Right ventricle myocardium superior (tissue), 1 donor: ENCODE results near the gene PRKAG1. TPM values are rescaled to one million over a fixed set of nuclear protein-coding genes. Genes with fewer than 3 reads are reported as not detected.

ENCODE experiments used
- ATAC-seq: fragments of 200-7000 bp; cut with Tn5 transposase; one replicate; pipeline ENCODE4 v1.9.1; 2020; ENCODE audit warnings: mild to moderate bottlenecking; ENCODE audit not compliant: poor library complexity
- DNase-seq: peaks from one replicate; pipeline ENCODE4 v3.0.0-alpha.2; 2020
- intact Hi-C: fragments of 100-400 bp; cut with DNase I; formaldehyde crosslinking; loops from one replicate; pipeline ENCODE4 v1.11.2; 2022
- total RNA-seq: library from RNA; stranded (reverse); fragmentation: NEBNext Ultra II Directional; extraction: Animal tissue kit (Norgen Biotek cat#: 25700); gene quantifications from one replicate; pipeline ENCODE4 v1.2.1, GENCODE V29; 2021
- donor health status: DM: no; HTN: yes; CAD: no; lungs with severe emphysema.

The PRKAG1 gene
- total RNA-seq, 1 donor from 2014 or later, result 92.8 TPM

- ATAC-seq, result no peak
These were observed 1.1 kb upstream of the PRKAG1 start for GRCh38 chr12:49019443-49020324.

GRCh38 chr12:49019120-49019430 is 499 bp upstream of the PRKAG1 start:
- ATAC-seq, result peak; percentile 14
- intact Hi-C loops, result no loop called here
- no peak for DNase-seq

More at GRCh38 chr12:49019443-49020324, 1.1 kb upstream of the PRKAG1 start:
- intact Hi-C loops, result no loop called here
- no peak for DNase-seq

GRCh38 chr12:49017891-49018260 is 700 bp downstream of the PRKAG1 start:
- ATAC-seq (peak; percentile 54), DNase-seq (no peak)
- intact Hi-C loops, result no loop called here

- ATAC-seq (no peak), DNase-seq (no peak)
- intact Hi-C loops, result no loop called here
These were observed 3.4 kb downstream of the PRKAG1 start for GRCh38 chr12:49015196-49015595.

DNA sequence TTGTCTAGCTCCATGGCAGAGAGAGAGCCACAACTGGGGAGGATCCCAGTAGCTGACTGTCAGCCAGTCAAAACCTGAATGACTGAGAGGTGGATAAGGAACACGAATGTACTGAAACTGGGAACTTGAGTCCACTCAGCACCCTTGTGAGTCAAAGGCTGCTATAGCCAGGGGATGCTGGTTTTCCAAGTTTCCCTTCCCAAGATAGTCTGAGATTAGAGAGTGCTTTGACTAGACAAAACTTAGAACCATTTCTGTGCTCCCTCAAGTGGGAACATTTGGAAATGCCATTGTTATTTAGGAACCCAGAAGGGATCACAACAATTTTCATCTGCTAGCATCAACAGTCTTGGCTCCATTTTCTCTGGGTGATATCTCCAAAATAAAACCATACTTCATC is 4.0 kb downstream of the PRKAG1 start:
- intact Hi-C loops, result no loop called here
- no peak for ATAC-seq
- DNase-seq, result no peak

- ATAC-seq, result no peak
- no peak for DNase-seq
These were observed 5.1 kb downstream of the PRKAG1 start for GRCh38 chr12:49013428-49013827.

DNA sequence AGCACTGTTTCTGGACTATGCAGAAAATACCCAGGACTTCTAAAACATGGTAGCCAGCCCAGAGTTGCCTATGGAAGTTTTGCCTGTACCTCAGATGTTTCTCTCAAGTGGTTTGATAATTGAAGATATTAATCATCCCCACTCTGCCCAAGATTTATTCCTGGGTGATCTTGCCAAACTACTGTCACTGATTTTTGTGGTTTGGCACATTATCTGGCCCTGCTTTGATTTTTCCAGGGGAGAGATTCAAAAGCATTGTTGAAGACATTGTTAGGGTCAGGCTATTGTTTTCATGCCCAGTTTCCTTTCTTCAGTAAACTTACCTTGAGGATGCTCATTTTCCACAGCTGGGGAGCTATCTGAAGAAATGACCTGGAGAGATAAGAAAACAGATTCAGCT is 5.8 kb downstream of the PRKAG1 start:
- no peak for DNase-seq
- intact Hi-C loops, result no loop called here
- no peak for ATAC-seq

More at GRCh38 chr12:49013428-49013827, 5.1 kb downstream of the PRKAG1 start:
- intact Hi-C loops, result no loop called here

DNA sequence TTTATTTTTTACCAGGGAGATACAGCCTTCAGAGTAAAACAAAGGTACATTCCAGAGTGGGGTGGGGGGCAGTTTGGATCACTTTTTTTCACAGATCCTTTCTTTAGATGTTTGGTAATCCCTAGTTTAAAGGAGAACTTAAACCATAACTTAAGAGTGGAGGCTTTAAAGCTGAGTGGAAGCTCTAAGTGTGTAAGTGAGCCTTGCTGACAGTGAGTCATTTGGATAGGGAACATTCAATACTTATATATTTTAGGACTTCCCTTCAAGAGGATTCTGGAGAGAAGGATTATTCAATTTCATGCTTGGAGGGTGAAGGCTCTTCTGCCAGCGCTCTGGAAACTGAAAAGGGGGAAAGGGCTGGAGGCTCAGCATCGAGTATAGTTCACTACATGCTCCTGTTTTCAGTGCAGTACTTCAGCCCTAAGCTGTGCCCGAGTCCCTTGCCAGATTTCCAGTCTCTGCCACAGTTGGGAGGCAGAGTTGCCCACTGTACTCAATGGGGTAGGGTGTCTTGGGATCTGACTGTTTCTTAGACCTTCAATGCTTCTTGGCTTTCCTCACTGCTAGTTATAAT is 8.4 kb downstream of the PRKAG1 start:
- DNase-seq (no peak), ATAC-seq (no peak)
- intact Hi-C loops, result no loop called here

DNA sequence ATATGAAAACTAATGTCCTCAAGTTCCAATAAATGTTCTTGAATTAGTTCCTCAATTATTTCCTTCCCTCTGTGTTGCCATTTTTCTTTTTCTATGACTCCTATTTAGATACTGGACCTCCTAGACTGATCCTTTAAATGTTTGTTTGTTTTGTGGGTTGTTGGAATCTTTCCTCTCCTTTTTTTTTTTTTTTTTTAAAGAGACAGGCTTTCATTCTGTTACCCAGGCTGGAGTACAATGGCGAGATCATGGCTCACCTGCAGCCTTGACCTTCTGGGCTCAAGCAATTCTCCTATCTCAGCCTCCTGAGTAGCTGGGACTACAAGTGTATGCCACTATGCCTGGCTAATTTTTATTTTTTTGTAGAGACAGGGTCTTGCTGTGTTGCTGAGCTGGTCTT is 9.6 kb downstream of the PRKAG1 start:
- DNase-seq, result no peak
- ATAC-seq, result no peak
- intact Hi-C loops, result no loop called here

- no peak for DNase-seq
- intact Hi-C loops, result no loop called here
- no peak for ATAC-seq
These were observed 18.2 kb downstream of the PRKAG1 start for GRCh38 chr12:49000346-49000745.

DNA sequence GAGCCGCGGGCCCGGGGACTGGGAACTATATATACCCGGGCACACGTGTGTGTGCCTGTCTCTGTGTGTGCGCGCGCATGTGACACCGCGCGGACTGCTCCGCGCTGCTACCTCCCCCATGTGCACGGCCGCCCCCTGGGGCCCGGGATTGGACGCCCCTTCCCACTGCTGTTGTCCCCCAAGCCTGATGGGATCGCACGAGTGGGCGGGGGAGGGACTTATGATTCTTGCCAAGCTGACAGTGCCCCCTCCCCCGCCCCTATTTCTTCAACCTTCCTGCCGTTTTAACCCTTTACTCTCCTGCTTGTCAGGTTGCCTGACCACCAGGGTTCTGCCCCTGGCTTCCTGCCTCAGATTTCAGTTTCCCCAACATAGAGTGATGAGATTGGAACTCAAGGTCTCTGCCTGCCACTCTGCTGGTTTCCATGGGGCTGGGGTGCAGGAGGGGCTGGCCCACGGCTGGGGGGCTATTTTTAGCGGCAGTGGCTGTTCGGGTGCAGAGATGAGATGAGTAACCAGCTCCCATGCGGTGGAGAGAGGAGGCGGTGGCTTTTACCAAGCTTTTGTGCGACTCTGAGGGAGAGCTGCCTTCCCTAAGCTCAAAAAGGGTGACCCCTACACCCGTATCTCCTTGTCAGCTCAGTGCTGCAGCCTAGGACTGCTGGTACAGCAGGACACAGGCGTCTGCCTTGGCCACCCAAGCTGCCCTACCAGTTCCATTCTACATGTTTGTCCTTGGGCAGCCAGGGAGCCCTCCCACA is 19.0 kb downstream of the PRKAG1 start, which contains the start of gene DDN:
Gene DDN, minus strand, starts transcription at position 5 of the 761 bp plus-strand sequence. CDS start 88 bp downstream, outside the sequence.
- intact Hi-C loops, result loop anchor here (5.0 kb wide), 1 partner anchor 147 kb away; the partner anchor contains the start of gene DDX23
- ATAC-seq (peak; percentile 38), DNase-seq (peak; percentile 56)

GRCh38 chr12:48998497-48999353 is 19.9 kb downstream of the PRKAG1 start:
- intact Hi-C loops, result loop anchor here (5.0 kb wide), 1 partner anchor 146 kb away; the partner anchor contains the start of gene DDX23
- ATAC-seq, result no peak
- peak; percentile 51 for DNase-seq

DNA sequence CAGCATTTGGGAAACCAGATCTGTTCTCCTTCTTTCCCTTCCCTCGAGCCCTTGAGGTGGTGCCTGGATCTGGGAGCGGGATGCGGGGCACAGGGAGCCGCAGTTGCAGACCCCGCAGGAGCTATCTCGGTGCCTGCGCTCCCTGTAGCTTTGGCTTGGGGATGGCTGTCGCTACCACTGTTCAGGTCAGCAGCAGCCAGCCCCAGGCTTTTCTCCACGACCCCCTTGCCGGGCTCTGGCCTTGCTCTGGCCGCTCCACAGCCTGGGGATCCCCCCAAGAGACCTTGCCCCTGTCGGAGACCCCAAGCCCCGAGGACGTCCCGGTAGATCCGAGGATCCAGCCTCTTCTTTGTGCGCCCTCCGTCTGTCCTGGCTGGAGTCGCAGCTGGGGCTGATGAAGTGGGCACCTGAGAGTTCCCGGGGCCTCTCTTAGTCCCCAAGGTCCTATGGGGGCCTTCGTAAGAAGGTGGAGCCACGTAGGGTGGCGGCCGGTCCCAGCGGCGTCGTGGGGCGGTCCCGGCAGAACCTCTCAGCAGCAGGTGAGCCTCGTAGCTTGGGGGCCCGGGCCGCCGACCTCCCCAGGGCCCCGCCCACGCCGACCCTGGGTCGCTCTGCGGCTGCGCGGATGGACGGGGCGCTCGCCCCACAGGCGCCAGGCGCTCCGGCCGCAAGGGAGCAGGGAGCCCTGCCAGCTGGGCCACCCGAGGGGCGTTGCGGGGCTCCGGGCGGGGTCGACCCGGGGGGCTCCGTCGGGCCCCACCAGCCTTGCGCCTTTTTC is 20.7 kb downstream of the PRKAG1 start:
- ATAC-seq, result no peak
- intact Hi-C loops, result loop anchor here (5.0 kb wide), 1 partner anchor 146 kb away; the partner anchor contains the start of gene DDX23
- no peak for DNase-seq

GRCh38 chr12:48996794-48997718 is 21.5 kb downstream of the PRKAG1 start:
- ATAC-seq, result peak; percentile 76
- intact Hi-C loops, result loop anchor here (5.0 kb wide), 1 partner anchor 145 kb away; the partner anchor contains the start of gene DDX23
- DNase-seq, result peak; percentile 89

DNA sequence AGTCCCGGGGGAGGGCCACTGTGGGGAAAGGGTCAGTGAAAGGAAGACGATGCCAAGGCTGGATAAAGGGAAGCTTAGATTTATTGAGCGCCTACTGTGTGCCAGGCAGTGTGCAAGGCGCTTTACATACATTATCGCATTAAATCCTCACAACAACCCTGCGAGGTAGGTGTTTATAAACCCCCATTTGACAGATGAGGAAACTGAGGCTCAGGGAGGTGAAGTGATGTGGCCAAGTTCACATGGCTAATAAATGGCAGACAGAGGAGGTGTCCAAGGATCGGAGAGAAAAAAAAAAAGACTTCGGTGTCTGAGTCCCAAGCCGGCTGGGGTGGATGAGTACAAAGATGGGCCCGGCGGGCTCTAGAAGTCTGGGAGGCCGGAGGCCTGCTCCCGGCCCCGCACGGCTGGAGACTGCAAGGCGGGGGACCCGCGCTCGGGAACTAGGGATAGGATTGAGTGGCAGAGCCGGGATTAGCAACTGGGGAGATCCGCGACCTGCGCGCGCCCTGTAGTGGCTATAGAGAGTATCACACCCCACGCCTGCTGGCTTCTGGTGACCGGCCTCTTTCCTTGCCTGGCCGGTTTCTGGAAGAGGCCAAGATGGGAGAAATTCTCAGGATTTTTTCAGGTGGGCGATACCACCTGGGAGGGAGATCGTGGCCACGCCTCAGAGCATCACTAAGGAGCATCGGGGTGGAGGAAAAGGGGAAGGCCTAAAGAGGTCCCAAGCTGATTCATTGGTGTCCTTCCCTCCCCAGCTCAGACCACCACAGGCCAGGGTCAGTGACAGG is 23.3 kb downstream of the PRKAG1 start:
- intact Hi-C loops, result loop anchor here (5.0 kb wide), 1 partner anchor 143 kb away; the partner anchor contains the start of gene DDX23
- ATAC-seq (peak; percentile 86), DNase-seq (peak; percentile 89)
